PFSK-1 (cell line): ENCODE data around the gene PIF1.

ENCODE experiments used
- FOXP2 ChIP-seq: optimal IDR thresholded peaks from 2 replicates; pipeline ENCODE3; 2011; ENCODE audit warnings: borderline replicate concordance, control low read depth, inconsistent platforms; ENCODE audit not compliant: insufficient read depth; ENCODE audit errors: extremely low read length, extremely low read depth
- POLR2AphosphoS5 ChIP-seq: IDR thresholded peaks from 2 replicates; pipeline ENCODE4 v1.6.1; 2012; ENCODE audit warnings: low read depth, mild to moderate bottlenecking, control low read depth, low read length, moderate library complexity
- SIN3A ChIP-seq: IDR thresholded peaks from 2 replicates; pipeline ENCODE4 v1.6.1; 2012; ENCODE audit warnings: mild to moderate bottlenecking, low read length, moderate library complexity, borderline replicate concordance; ENCODE audit not compliant: insufficient read depth
- TAF1 ChIP-seq: IDR thresholded peaks from 2 replicates; pipeline ENCODE4 v1.6.1; 2012; ENCODE audit warnings: low read length, control low read depth, borderline replicate concordance; ENCODE audit not compliant: insufficient read depth
- TF ChIP-seq, protein P1 (sequence below), 2 experiments: IDR thresholded peaks; 2 replicates each; pipeline versions ENCODE4 v1.6.1 to v1.8.0; 2011 to 2012; ENCODE audit warnings: low read depth in 2 of 2, low read length in 2 of 2, control low read depth in 1 of 2, inconsistent platforms in 1 of 2, mild to moderate bottlenecking in 1 of 2, moderate library complexity in 1 of 2; ENCODE audit not compliant: insufficient read depth in 1 of 2

PIF1 gene

DNA sequence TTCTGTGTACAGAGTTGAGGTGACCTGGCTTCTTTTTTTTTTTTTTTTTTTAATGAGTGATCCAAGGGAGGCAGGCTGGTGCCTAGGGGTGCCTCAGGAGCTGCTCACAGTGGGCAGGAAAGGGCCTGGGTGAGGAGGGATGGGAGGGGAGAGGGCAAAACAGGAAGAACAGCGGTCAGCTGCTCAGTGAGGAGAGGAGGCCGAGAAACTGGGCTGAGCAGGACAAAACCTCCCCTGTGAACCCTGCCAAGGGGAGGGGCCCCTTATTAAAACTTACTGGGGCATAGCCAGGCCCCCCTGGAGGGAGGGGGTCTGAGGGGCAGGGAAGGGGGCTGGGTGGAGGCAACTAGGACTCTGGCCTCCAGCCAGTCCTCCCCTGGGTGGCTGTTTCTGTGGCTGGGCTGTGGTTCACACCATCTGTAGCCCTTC, 19.8 kb upstream of the PIF1 start:
- TF ChIP-seq SIN3A (no peak), TAF1 (no peak), FOXP2 (no peak), POLR2AphosphoS5 (no peak)
- TF ChIP-seq, protein P1, sequence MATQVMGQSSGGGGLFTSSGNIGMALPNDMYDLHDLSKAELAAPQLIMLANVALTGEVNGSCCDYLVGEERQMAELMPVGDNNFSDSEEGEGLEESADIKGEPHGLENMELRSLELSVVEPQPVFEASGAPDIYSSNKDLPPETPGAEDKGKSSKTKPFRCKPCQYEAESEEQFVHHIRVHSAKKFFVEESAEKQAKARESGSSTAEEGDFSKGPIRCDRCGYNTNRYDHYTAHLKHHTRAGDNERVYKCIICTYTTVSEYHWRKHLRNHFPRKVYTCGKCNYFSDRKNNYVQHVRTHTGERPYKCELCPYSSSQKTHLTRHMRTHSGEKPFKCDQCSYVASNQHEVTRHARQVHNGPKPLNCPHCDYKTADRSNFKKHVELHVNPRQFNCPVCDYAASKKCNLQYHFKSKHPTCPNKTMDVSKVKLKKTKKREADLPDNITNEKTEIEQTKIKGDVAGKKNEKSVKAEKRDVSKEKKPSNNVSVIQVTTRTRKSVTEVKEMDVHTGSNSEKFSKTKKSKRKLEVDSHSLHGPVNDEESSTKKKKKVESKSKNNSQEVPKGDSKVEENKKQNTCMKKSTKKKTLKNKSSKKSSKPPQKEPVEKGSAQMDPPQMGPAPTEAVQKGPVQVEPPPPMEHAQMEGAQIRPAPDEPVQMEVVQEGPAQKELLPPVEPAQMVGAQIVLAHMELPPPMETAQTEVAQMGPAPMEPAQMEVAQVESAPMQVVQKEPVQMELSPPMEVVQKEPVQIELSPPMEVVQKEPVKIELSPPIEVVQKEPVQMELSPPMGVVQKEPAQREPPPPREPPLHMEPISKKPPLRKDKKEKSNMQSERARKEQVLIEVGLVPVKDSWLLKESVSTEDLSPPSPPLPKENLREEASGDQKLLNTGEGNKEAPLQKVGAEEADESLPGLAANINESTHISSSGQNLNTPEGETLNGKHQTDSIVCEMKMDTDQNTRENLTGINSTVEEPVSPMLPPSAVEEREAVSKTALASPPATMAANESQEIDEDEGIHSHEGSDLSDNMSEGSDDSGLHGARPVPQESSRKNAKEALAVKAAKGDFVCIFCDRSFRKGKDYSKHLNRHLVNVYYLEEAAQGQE (IDR thresholded peaks at IDR 0.05; ENCODE audit: insufficient read depth in 1 of 2, low read depth in 2 of 2, low read length in 2 of 2), result no peak

DNA sequence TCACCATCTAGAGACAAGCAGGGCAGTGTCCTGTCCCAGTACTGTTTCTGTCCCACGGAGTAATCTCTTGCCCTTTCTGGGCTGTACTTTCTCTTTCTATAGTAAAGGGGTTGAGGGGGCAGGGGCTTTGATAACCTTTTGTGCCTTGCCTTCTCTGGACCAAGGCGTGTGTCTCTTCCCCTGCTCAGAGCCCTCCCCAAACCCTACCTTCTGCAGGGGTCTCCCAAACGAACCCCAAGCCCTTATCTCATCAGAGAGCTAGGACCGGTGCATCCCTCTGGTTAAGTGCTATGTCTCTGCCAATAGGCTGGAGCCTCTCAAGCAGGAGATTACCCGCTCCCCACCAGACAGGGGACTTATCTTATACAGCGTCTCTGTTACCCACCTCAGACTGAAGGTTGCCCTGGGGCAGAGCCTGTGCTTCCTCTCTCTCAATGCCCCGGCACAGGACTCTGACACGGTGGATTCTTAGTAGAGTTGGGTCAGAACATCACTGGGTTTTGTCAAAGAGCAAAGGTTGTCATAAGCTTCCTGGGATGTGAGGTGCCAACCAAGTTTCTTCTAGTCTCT, 19.2 kb upstream of the PIF1 start:
- TF ChIP-seq FOXP2, result no peak
- TF ChIP-seq POLR2AphosphoS5, result no peak
- TF ChIP-seq, protein P1 (IDR thresholded peaks at IDR 0.05; ENCODE audit: insufficient read depth in 1 of 2, low read depth in 2 of 2, low read length in 2 of 2), result no peak
- no peak for TF ChIP-seq TAF1
- no peak for TF ChIP-seq SIN3A

DNA sequence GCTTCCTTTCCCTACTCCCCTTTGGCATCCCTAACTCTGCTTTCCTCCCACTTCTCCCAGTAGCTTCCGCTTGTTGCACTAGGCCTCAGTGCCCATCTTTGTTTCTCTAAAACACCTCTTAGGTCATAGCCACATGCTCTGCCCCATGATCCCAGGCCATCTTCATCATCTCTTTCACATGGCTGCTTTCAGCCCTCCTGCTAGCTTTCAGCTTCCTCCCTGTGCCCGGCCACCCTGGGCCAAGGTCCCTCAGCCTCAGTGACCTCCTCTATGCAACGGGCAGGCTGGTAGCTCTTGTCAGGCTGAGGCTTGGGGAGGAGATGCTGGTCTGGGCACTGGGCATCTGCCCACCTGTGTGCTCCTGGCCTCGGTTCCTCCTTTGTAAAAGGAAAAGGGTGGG, 18.5 kb upstream of the PIF1 start:
- TF ChIP-seq POLR2AphosphoS5, result no peak
- TF ChIP-seq, protein P1 (IDR thresholded peaks at IDR 0.05; ENCODE audit: insufficient read depth in 1 of 2, low read depth in 2 of 2, low read length in 2 of 2), result no peak
- TF ChIP-seq SIN3A, result no peak
- TF ChIP-seq FOXP2, result no peak
- no peak for TF ChIP-seq TAF1

DNA sequence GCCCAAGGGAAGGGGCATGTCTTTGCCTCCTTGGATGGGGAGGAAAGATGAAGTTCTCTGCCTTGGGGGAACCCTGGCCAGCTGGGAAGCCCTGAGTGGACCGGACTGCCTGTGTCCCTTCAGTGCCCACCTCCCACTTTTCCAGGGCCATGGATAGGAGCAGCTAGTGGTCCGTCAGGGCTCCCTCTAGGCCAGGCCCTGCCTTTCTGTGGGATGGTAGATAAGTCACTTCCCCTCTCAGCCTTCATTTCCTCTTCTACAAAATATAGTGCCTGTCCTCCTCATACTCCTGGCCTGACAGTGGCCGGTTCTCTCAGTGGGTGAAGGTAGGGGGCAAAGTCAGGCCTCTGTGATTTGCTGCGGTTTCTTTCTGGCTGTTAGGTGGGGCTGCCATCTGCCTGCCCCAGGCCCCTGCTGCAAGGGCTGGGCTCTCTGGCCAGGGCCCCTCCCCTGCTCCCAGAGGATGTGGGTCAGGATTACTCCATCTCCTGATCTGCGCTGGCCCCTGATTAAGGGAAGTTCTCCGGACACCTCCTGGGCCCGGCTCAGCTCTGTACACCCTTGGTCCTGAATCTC, 17.6 kb upstream of the PIF1 start:
- peak; percentile 26; the same call in 1 of the 2 replicates for TF ChIP-seq POLR2AphosphoS5
- peak; percentile 63; the same call in 1 of the 2 replicates for TF ChIP-seq SIN3A
- TF ChIP-seq, protein P1 (IDR thresholded peaks at IDR 0.05; ENCODE audit: insufficient read depth in 1 of 2, low read depth in 2 of 2, low read length in 2 of 2), result no peak
